ENCODE results near the gene APOBEC3G. TPM values are rescaled to one million over a fixed set of nuclear protein-coding genes. Genes with fewer than 3 reads are reported as not detected.
"Not testable (repeated sequence)": the region's sequence is repeated elsewhere in the genome, so short reads cannot be mapped to it uniquely, and the experiment has no call there.

Gene APOBEC3G
- total and polyA plus RNA-seq, 10 of the 15 experiments (the other 5 are each of a cell fraction or from before 2014, with no cell fraction given) = 103 to 232 (median 152) TPM

DNA sequence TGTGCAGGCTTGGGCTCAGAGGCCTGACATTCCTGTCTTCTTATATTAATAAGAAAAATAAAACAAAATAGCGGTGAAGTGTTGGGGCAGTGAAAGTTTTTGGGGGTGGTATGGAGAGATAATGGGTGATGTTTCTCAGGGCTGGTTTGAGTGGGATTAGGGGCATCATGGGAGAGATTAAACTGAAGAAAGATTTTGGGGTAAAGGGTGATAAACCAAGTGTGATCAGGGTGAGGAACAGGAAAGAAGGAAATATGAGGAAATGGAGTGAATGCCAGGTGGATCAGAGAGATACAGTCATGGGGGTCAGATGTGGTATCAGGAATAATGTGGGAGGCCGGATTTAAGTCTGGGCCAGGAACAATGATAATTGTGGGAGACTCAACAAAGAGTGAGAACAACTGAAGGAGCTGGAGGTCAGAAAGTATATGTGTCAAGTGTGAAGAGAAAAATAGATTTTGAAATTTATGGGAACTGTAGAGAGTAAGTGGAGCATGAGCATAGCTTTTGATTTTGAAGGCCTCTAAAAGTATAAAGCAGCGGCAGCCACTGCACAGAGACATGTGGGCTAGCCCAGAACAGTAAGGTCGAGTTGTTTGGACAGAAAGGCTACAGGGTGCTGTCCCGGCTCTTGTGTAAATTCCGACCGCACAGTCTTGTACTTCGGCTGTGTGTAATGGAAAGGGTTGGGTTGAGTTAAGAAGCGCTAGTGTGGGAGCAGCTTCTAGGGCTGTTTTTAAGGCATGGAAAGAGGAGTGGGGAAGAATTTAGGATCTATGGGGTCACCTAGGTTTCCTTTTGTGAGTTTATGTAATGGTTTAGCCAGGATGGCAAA lies 10.4 kb upstream of the APOBEC3G start:
- Histone ChIP-seq H3K4me1 (ENCODE audit: control insufficient read depth, insufficient read depth, low read length) (peaks cover 53% of the 10 kb centered on the region), H3K4me2 (ENCODE audit: control insufficient read depth, insufficient read depth) (peak overlapping the region; percentile 95), H3K79me2 (ENCODE audit: control insufficient read depth, insufficient read depth, low read length) (peaks cover 16% of the 10 kb centered on the region), H2AFZ (ENCODE audit: control insufficient read depth, low read depth, low read length) (peak overlapping the region; percentile 0), H3K27ac (ENCODE audit: control insufficient read depth, insufficient read depth) (peak overlapping the region; percentile 92), H3K9ac (ENCODE audit: control insufficient read depth, insufficient read depth, low read length) (peak overlapping the region; percentile 70), H3K4me3 (peak overlapping the region; percentile 63)
- H4K20me1 ChIP-seq (ENCODE audit: control insufficient read depth, insufficient read depth); FAIRE-seq; H3K27me3 ChIP-seq (replicated peaks in 1 of 2; ENCODE audit: control insufficient read depth in 2 of 2, insufficient read depth in 2 of 2, low read length in 1 of 2); H3K36me3 ChIP-seq (ENCODE audit: control insufficient read depth in 2 of 2, insufficient read depth in 2 of 2, low read length in 1 of 2); H3K9me3 ChIP-seq (replicated peaks; ENCODE audit: control insufficient read depth, insufficient read depth, low read length); DNase-seq (ENCODE audit: low read depth, low spot score); in situ Hi-C loops (cut with MboI): not testable (repeated sequence)
- ChIA-PET SMC1A (ENCODE audit: uncharacterized antibody, unreplicated experiment) (interaction anchor here (0.8 to 3.5 kb wide), 7 partner anchors 9 to 83 kb away, joined by 3 to 30 read pairs (median 3); partner anchors contain the start of gene APOBEC3H), CTCF (interaction anchor here (0.7 to 2.0 kb wide), 6 partner anchors 32 to 242 kb away, joined by 3 to 13 read pairs (median 4); no protein-coding TSS in a partner anchor), RAD21 (ENCODE audit: unreplicated experiment) (interaction anchor here (0.7 to 3.0 kb wide), 13 partner anchors 10 to 197 kb away, joined by 3 to 30 read pairs (median 5); partner anchors contain the start of genes APOBEC3B, APOBEC3C, APOBEC3G and APOBEC3H), POLR2A (interaction anchor here (0.7 to 3.5 kb wide), 6 partner anchors 15 to 82 kb away, joined by 3 to 49 read pairs (median 8); partner anchors contain the start of gene APOBEC3H)
- intact Hi-C loops (cut with micrococcal nuclease; ENCODE audit: unreplicated experiment) = loop anchor here (2.0 kb wide), 3 partner anchors 32 to 52 kb away; partner anchors contain the start of gene APOBEC3C
- TSS peak; percentile 93 for BruUV-seq (replicated peaks)
- ATAC-seq = peak; percentile 66
- under 1% methylated on average over 9 of the region's 9 CpGs for WGBS (ENCODE audit: insufficient coverage, insufficient replicate concordance, low lambda C conversion rate, missing lambda C conversion rate)
- 0 out of 2 replicates have a peak, but pooled peaks have one; percentile 9 for TF ChIP-seq NFIC (IDR thresholded peaks at IDR 0.05; ENCODE audit: low read depth, low read length)
- peak; percentile 50; the same call in 1 of the 2 replicates for TF ChIP-seq IKZF1 (conservative IDR thresholded peaks at IDR 0.05)
- TF ChIP-seq CEBPB (IDR thresholded peaks at IDR 0.05; ENCODE audit: borderline replicate concordance in 1 of 2, low read depth in 2 of 2, low read length in 2 of 2) = peak in 1 of 2 experiments; percentile 8; a peak in 1 of 4 replicates
- TF ChIP-seq, protein P1, sequence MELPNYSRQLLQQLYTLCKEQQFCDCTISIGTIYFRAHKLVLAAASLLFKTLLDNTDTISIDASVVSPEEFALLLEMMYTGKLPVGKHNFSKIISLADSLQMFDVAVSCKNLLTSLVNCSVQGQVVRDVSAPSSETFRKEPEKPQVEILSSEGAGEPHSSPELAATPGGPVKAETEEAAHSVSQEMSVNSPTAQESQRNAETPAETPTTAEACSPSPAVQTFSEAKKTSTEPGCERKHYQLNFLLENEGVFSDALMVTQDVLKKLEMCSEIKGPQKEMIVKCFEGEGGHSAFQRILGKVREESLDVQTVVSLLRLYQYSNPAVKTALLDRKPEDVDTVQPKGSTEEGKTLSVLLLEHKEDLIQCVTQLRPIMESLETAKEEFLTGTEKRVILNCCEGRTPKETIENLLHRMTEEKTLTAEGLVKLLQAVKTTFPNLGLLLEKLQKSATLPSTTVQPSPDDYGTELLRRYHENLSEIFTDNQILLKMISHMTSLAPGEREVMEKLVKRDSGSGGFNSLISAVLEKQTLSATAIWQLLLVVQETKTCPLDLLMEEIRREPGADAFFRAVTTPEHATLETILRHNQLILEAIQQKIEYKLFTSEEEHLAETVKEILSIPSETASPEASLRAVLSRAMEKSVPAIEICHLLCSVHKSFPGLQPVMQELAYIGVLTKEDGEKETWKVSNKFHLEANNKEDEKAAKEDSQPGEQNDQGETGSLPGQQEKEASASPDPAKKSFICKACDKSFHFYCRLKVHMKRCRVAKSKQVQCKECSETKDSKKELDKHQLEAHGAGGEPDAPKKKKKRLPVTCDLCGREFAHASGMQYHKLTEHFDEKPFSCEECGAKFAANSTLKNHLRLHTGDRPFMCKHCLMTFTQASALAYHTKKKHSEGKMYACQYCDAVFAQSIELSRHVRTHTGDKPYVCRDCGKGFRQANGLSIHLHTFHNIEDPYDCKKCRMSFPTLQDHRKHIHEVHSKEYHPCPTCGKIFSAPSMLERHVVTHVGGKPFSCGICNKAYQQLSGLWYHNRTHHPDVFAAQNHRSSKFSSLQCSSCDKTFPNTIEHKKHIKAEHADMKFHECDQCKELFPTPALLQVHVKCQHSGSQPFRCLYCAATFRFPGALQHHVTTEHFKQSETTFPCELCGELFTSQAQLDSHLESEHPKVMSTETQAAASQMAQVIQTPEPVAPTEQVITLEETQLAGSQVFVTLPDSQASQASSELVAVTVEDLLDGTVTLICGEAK (IDR thresholded peaks at IDR 0.05; ENCODE audit: borderline replicate concordance) = peak; percentile 28; the same call in 1 of the 2 replicates
- peak; percentile 66 for TF ChIP-seq ATF7 (IDR thresholded peaks at IDR 0.05; ENCODE audit: low read depth)
- TF ChIP-seq NBN (IDR thresholded peaks at IDR 0.05) = peak; percentile 47
- peak; percentile 41 for TF ChIP-seq SMAD1 (IDR thresholded peaks at IDR 0.05; ENCODE audit: low read depth, partially characterized antibody)
- TF ChIP-seq ZBED1 (IDR thresholded peaks at IDR 0.05; ENCODE audit: borderline replicate concordance) = peak; percentile 43; the same call in 1 of the 2 replicates
- TF ChIP-seq SKIL (IDR thresholded peaks at IDR 0.05; ENCODE audit: low read depth, poor library complexity, severe bottlenecking) = peak; percentile 17
- TF ChIP-seq RUNX3 (IDR thresholded peaks at IDR 0.05; ENCODE audit: low read length) = peak; percentile 72
- TF ChIP-seq POLR2A (IDR thresholded peaks at IDR 0.05; ENCODE audit: low read depth, low read length) = peak; percentile 61; the same call in 1 of the 2 replicates
- peak; percentile 16; the same call in 1 of the 2 replicates for TF ChIP-seq FOXM1 (IDR thresholded peaks at IDR 0.05; ENCODE audit: low read depth, low read length)
